Measurements from ENCODE around the gene MRTFA. TPM values are rescaled to one million over a fixed set of nuclear protein-coding genes. Genes with fewer than 3 reads are reported as not detected.
"Not testable (repeated sequence)": the region's sequence is repeated elsewhere in the genome, so short reads cannot be mapped to it uniquely, and the experiment has no call there.

MRTFA gene
- total and polyA plus RNA-seq, 8 donors, result 11.1 to 706 (median 61.2) TPM

GRCh38 chr22:40676644-40677043, 40.1 kb upstream of the MRTFA start:
- no peak overlapping the region for H3K4me3 ChIP-seq
- 86 to 98% (median 93%) methylated on average over 3 of the region's 3 CpGs for WGBS, 5 donors
- peaks cover 0 to 18% (median 16%) of the 10 kb centered on the region in 4 donors for H3K4me1 ChIP-seq
- peaks cover 0 to 33% (median 11%) of the 10 kb centered on the region in 3 donors for H3K27me3 ChIP-seq
- H3K36me3 ChIP-seq, result no peaks in the 10 kb centered on the region
- DNase-seq, result no peak
- no peaks in the 10 kb centered on the region for H3K9me3 ChIP-seq
- intact Hi-C loops (cut with DNase I; ENCODE audit: low total_unique reads), result no loop called here
- TF ChIP-seq, protein P1, sequence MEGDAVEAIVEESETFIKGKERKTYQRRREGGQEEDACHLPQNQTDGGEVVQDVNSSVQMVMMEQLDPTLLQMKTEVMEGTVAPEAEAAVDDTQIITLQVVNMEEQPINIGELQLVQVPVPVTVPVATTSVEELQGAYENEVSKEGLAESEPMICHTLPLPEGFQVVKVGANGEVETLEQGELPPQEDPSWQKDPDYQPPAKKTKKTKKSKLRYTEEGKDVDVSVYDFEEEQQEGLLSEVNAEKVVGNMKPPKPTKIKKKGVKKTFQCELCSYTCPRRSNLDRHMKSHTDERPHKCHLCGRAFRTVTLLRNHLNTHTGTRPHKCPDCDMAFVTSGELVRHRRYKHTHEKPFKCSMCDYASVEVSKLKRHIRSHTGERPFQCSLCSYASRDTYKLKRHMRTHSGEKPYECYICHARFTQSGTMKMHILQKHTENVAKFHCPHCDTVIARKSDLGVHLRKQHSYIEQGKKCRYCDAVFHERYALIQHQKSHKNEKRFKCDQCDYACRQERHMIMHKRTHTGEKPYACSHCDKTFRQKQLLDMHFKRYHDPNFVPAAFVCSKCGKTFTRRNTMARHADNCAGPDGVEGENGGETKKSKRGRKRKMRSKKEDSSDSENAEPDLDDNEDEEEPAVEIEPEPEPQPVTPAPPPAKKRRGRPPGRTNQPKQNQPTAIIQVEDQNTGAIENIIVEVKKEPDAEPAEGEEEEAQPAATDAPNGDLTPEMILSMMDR (IDR thresholded peaks at IDR 0.05), result no peak
- no peak for TF ChIP-seq POLR2AphosphoS5 (IDR thresholded peaks at IDR 0.05)
- no peak overlapping the region for H3K27ac ChIP-seq

GRCh38 chr22:40676166-40676565, 39.6 kb upstream of the MRTFA start:
- H3K9me3 ChIP-seq; intact Hi-C loops (cut with DNase I; ENCODE audit: low total_unique reads); DNase-seq; H3K4me3 ChIP-seq; H3K36me3 ChIP-seq; H3K27ac ChIP-seq: not testable (repeated sequence)
- peaks cover 0 to 28% (median 11%) of the 10 kb centered on the region in 3 donors for H3K27me3 ChIP-seq
- WGBS, 5 donors, result 90 to 94% (median 92%) methylated on average over 4 of the region's 4 CpGs
- H3K4me1 ChIP-seq, result peaks cover 0 to 18% (median 16%) of the 10 kb centered on the region in 4 donors

- DNase-seq, result no peak
- 79 to 89% (median 82%) methylated on average over 4 of the region's 4 CpGs for WGBS, 5 donors
- no peak overlapping the region for H3K4me3 ChIP-seq
- H3K36me3 ChIP-seq, result no peaks in the 10 kb centered on the region
- TF ChIP-seq, protein P1 (IDR thresholded peaks at IDR 0.05), result no peak
- TF ChIP-seq POLR2AphosphoS5 (IDR thresholded peaks at IDR 0.05), result no peak
- no peak for TF ChIP-seq POLR2A (IDR thresholded peaks at IDR 0.05)
- no peak for TF ChIP-seq EP300 (IDR thresholded peaks at IDR 0.05)
- H3K27ac ChIP-seq, result no peak overlapping the region
- peaks cover 0 to 10% (median 8%) of the 10 kb centered on the region in 3 donors for H3K27me3 ChIP-seq
- peaks cover 0 to 5% (median 3%) of the 10 kb centered on the region in 4 donors for H3K4me1 ChIP-seq
- H3K9me3 ChIP-seq, result no peaks in the 10 kb centered on the region
- intact Hi-C loops (cut with DNase I; ENCODE audit: low total_unique reads), result no loop called here
Measured at GRCh38 chr22:40674274-40674673, 37.8 kb upstream of the MRTFA start.

DNA sequence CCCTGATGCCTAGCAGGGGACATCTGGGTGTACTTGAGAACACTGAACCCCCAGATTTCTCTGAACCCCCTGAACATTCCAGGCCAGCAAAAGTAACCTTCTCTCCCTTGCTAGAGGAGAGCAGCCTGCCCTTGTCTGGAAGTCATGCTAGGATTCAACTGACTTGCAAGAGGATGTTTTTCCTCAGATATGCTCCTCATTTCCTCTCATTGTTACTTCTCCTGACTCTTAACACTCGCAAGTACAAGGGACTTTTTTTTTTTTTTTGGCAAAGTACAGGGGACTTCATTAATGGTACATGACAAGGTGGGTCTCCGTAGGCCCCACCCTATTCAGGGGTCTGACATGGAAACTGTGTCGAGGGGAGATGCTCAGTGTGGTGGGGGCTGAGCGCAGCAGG, 36.5 kb upstream of the MRTFA start:
- 58 to 90% (median 80%) methylated on average over 3 to 4 of the region's 4 CpGs for WGBS, 5 donors
- Histone ChIP-seq H3K27me3 (no peaks in the 10 kb centered on the region), H3K4me1 (no peaks in the 10 kb centered on the region), H3K36me3 (no peaks in the 10 kb centered on the region), H3K4me3 (no peak overlapping the region), H3K9me3 (no peaks in the 10 kb centered on the region), H3K27ac (no peak overlapping the region)
- TF ChIP-seq, protein P1 (IDR thresholded peaks at IDR 0.05), result no peak
- TF ChIP-seq POLR2A (IDR thresholded peaks at IDR 0.05) (no peak), EP300 (IDR thresholded peaks at IDR 0.05) (no peak), POLR2AphosphoS5 (IDR thresholded peaks at IDR 0.05) (no peak)
- intact Hi-C loops (cut with DNase I; ENCODE audit: low total_unique reads), result no loop called here
- DNase-seq, result no peak

DNA sequence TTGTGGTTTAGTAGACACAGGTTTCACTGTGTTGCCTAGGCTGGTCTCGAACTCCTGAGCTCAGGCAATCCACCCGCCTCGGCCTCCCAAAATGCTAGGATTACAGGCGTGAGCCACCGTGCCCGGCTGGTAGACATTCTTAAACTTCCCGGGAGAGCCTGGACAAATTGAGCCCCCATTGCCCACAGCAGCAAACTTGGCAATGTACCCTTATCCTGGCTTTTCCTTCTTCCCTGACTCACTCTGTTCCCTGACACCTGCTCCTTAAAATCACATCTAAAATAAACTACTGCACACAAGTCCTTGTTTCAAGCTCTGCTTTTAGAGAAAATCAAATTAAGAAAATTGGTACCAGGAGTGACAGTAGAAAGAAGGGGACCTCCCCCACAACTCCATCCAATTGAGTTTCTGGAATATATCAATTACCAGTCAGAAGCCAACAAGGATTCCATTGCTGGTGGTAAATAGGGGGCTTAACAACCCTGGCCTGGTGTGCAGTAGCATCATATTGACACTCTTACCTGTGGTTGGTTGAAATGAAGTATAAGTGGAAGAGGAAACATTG, 35.4 kb upstream of the MRTFA start:
- 89 to 97% (median 95%) methylated on average over 3 to 7 of the region's 7 CpGs for WGBS, 5 donors
- intact Hi-C loops (cut with DNase I; ENCODE audit: low total_unique reads), result no loop called here
- TF ChIP-seq POLR2AphosphoS5 (IDR thresholded peaks at IDR 0.05) (no peak), EP300 (IDR thresholded peaks at IDR 0.05) (no peak), POLR2A (IDR thresholded peaks at IDR 0.05) (no peak)
- TF ChIP-seq, protein P1 (IDR thresholded peaks at IDR 0.05), result no peak

More for the DNA sequence above, 35.4 kb upstream of the MRTFA start:
- Histone ChIP-seq H3K36me3 (no peaks in the 10 kb centered on the region), H3K4me1 (no peaks in the 10 kb centered on the region), H3K4me3 (no peak overlapping the region), H3K27ac (no peak overlapping the region), H3K27me3 (no peaks in the 10 kb centered on the region), H3K9me3 (no peaks in the 10 kb centered on the region)
- no peak for DNase-seq
